ENCODE data around the gene SARDH.
"Not testable (repeated sequence)": the region's sequence is repeated elsewhere in the genome, so short reads cannot be mapped to it uniquely, and the experiment has no call there.

SARDH gene

DNA sequence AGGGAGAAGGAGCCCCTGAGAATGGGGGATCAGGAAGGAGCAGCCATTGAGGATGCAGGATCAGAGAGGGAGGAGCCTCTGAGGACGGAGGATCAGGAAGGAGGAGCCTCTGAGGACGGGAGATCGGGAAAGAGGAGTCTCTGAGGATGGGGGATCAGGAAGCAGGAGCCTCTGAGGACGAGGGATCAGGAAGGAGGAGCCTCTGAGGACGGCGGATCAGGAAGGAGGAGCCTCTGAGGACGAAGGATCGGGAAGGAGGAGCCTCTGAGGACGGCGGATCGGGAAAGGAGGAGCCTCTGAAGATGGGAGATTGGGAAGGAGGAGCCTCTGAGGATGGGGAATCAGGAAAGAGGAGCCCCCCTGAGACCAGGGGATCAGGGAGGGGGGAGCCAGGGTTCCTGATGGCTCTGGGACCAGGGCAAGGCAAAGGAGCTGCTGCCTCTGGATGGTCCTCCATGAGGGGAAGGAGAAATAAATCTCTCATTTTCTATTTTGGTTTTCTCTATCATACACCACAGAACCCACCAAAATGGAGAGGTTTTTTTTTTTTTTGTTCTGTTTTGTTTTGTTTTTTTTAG, 22.6 kb upstream of the SARDH start:
- in situ Hi-C loops (cut with HindIII; ENCODE audit: low sequenced_read_pairs) = no loop called here

DNA sequence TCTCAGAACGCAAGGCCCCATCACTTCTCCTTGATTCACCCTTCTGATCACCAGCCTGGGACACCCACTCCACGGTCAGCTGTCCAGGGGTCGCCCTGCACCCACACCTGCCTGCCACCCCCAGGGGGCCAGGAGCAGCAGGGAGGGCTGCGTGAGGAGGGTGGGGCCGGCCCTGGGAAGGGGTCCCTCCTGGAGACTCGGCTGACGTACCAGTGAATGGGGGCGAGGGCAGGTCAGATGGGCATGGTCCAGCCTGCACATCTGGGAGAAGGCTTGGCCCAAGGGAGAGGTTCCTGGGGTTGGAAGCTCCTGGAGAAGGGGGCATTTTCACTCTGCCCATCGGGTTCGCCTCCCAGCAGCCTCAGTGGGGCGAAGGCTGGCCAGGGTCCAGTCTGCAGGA, 21.8 kb upstream of the SARDH start:
- in situ Hi-C loops (cut with HindIII; ENCODE audit: low sequenced_read_pairs) = no loop called here

DNA sequence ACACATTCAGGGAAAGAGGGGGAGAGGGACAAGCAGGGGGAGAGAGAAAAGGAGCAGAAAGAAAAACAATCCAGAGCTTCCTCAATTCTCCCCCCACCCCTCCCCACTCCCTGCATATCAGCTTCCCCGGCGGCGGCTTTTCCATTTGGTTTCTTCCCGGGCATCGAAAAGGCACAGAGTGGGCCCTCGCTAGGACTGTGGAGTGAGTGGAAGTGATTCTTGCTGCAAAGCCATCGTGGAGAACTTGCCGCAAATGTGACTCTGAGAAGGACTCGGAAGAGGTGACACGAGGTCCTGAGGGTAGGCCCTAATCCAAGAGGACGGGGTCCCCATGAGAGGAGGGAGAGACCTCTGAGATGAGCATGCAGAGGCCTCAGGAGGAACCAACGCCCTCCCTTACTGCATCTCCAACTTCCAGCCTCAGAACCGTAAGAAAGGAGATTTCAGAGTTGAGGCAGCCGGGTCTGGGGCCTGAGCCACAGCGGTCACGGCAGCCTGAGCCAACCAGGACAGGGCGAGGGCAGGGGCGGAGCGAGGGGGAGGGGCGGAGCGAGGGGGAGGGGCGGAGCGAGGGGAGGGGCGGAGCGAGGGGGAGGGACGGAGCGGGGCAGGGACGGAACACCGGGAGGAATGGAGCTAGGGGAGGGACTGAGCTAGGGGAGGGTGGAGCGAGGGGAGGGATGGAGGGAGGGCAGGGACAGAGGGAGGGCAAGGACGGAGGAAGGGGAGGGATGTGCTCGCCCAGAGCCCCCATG, 21.2 kb upstream of the SARDH start:
- in situ Hi-C loops (cut with HindIII; ENCODE audit: low sequenced_read_pairs) = no loop called here

DNA sequence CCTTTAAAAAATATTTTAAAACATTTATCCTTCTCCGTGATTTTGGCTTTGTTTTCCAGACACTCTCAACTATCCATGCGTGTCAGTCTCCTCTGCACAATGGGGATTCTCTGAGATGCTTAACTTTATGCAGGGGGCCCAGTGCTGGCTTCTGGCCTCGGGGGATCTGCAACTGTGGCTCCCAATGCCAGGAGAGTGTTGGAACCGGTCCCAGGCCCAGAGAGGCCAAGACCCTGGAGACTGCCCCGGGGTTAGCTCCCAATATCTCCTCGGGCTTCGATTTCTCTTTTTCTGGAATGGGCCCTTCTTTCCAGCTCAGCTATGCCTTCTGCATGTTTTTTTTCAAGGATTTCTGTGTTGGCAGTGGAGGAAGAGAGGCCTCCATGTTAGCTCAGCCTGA, 20.1 kb upstream of the SARDH start:
- in situ Hi-C loops (cut with HindIII; ENCODE audit: low sequenced_read_pairs) = no loop called here

DNA sequence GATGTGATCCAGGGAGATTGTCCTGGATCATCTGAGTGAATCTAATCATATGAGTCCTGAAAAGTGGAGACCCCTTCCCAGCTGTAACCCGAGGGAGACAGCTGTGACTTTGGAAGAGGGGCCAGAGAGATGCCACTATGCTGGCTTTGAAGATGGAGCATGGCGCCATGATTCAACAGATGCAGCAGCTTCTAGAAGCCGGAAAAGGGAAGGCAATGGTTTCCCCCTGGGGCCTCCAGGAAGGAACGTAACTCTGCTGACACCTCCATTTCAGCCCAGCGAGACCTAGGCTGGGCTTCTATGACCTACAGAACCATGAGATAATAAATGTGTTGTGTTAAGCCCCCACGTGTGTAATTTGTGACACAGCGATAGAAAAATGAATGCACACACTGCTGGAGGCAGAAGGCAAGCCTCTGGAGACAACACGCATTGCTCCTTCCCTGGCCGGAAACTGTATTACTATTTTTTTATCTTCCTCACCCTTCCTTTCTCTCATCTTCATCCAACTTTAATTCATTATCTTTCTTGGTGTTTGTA, 16.6 kb upstream of the SARDH start:
- in situ Hi-C loops (cut with HindIII; ENCODE audit: low sequenced_read_pairs) = no loop called here

DNA sequence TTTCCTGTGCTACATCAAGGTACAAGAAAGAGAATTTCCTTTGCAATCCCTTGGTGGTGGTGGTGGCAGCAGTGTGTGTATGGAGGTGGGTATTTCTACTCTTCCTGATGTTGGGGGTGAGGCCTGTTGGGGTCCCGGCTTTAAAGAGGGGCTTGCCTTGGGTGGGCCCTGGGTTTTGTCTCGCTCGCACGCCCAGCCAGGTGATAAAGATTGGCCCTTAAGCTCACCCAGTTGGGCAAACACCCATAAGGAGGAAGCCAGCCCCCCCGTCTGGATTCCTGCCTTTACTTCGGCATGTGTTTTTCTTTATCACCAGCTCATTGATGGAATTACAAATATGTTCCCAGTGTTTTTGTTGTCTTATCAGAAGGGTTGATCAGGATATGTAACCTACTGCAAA, 16.0 kb upstream of the SARDH start:
- in situ Hi-C loops (cut with HindIII; ENCODE audit: low sequenced_read_pairs) = no loop called here

DNA sequence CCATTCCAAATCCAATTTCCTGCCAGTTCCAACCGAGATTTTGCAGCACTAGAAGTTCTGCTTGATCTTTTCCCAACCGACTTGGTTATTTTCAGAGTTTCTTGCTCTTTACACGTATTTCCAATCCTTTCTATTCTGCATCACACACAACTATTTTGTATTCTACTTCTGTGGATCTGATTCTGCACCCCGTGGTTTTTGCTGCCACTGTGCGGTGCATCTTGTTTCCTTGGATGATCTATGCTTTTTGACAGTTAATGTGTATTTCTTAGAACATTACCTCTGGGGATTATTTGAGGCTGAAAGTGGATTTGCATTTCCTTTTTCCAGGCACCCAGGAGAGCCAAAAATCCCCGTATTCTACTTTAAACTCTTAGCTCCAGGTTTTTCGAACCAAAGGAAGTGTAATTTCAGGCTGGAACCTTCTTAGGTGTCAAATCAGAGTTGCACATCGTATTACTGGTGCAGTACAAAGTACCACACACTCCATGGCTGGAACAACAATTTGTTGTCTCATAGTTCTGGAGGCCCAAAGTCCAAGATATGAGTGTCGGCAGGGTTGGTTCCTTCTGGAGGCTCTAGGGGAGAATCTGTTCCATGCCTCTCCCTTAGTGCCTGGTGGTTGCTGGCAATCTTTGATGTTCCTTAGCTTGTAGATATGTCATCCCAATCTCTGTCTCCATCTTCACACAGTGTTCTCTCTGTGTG, 14.7 kb upstream of the SARDH start:
- in situ Hi-C loops (cut with HindIII; ENCODE audit: low sequenced_read_pairs) = no loop called here

DNA sequence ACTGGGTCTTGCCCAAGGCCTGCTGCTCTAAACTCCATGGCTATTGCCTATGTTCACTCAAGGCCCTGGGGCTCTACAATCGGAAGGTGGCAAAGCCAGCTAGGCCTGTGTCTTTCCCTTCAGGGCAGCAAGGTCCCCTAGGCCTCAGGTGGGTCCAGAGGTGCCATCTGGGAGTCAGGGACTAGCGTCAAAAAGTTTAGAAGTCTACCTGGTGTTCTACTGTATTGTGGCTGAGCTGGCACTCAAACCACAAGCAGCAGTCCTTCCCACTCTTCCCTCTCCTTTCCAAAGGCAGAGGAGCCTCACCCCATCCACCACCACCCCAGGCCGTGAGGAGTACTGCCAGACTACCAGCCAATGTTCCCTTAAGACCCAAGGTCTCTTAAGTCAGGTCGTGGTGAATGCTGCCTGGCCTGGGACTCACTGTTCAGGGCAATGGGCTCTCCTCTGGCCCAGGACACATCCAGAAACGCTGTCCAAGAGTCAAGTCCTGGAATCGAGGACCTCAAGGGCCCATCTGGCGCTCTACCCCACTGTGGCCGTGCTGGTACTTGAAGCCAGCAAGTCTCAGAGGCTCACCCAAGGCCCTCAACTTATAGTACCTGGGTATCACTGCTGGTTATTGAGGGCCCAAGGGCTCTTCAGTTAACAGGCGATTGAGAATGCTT, 13.0 kb upstream of the SARDH start:
- in situ Hi-C loops (cut with HindIII; ENCODE audit: low sequenced_read_pairs) = no loop called here

DNA sequence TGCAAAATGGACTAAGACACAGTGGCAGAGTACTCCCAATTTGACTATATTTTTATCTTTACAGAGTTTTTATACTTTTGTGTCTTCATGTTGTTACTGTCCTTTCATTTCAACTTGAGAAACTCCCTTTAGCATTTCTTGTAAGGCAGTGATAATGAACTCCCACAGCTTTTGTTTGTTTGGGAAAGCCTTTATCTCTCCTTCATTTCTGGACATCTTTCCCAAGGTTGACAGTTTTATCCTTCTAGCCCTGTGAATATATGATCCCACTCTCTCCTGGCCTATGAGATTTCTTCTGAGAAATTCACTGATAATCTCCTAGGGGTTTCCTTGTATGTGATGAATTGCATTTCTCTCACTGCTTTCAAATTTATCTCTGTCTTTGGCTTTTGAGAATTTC, 9.2 kb upstream of the SARDH start:
- in situ Hi-C loops (cut with HindIII; ENCODE audit: low sequenced_read_pairs) = no loop called here

DNA sequence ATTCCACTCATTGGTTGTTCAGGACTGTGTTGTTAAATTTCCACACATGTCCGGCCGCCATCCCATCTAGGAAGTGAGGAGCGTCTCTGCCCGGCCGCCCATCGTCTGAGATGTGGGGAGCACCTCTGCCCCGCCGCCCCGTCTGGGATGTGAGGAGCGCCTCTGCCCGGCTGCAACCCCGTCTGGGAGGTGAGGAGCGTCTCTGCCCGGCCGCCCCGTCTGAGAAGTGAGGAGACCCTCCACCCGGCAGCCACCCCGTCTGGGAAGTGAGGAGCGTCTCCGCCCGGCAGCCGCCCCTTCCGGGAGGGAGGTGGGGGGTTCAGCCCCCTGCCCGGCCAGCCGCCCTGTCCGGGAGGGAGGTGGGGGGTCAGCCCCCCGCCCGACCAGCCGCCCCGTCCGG, 6.4 kb upstream of the SARDH start:
- in situ Hi-C loops (cut with HindIII; ENCODE audit: low sequenced_read_pairs) = not testable (repeated sequence)

DNA sequence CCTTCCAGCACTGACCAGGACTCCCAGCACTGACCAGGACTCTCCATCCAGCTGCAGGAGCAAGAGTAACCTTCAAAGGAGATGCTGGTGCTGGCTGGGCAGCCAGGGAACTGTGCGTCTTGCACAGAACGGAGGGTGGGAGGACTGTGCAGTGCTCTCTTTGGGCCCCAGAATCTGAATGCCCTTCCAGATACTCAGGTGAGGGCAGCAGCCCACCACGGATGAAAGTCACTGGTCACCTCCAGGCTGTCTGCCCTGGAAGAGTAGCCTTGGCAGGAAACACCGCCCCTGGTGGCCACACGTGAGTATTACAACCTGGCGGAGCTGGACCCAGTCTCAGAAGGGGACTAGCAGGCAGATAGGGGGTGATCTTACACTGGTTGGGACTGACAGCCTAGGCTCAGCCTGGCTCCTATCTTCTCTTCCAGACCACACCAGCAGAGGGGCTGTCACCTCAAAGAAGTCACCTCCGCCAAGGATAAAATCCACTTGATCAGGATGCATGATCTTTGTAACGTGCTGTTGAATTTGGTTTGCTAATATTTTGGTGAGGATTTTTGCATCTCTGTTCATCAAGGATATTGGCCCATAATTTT, 4.8 kb upstream of the SARDH start:
- in situ Hi-C loops (cut with HindIII; ENCODE audit: low sequenced_read_pairs) = no loop called here

DNA sequence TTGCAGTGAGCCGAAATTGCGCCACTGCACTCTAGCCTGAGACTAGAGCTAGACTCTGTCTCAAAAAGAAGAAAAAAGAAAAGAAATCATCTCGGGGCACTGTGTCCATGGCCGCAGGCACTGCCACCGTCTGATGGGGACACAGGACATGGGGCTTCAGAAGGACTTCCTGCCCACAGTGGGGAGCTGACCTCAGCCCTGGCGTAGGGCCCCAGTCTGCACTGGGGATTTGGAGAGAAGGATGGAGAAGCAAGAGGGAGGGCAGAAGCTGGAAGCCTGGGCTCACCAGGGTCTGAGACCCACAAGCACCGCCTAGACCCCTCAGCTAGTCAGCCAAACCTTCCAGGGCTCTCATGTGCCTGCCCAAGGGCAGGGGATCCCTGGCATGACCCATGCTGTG, 4.1 kb upstream of the SARDH start:
- in situ Hi-C loops (cut with HindIII; ENCODE audit: low sequenced_read_pairs) = no loop called here

DNA sequence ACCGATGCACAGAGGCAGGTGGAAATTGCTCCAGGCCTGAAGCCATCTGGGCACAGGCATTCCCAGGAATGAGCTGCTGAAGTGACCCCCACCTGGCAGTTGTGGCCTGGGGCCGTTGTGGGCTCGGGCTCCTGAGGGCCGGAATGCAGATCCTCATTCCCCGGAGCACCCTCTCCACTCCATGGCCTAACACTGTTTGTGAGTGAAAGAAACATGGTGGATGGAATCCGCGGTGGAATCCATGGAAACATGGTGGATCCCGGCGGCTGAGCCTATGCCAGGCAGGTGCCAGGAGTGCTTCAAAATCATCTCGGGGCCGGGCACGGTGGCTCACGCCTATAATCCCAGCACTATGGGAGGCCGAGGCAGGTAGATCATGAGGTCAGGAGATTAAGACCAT, 3.6 kb upstream of the SARDH start:
- in situ Hi-C loops (cut with HindIII; ENCODE audit: low sequenced_read_pairs) = no loop called here

DNA sequence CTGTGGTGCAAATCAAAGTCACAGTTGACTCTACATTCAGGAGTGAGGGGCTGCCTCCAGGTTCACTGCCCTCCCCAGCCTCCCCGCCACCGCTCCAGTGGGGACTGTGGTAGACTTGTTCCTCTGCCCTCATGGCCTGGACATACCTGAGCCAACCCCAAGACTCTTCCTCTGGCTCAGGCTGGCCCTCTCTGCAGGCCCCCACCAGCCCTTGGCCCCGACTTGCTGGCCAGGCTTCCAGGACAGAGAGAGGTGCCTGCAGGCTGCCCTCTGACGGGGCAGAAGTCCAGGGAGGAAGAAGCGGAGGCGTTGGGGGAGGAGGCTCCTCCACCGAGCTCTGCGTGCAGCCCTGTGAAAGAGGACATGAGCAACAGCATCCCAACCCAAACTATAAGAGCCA, 2.8 kb upstream of the SARDH start:
- in situ Hi-C loops (cut with HindIII; ENCODE audit: low sequenced_read_pairs) = no loop called here

DNA sequence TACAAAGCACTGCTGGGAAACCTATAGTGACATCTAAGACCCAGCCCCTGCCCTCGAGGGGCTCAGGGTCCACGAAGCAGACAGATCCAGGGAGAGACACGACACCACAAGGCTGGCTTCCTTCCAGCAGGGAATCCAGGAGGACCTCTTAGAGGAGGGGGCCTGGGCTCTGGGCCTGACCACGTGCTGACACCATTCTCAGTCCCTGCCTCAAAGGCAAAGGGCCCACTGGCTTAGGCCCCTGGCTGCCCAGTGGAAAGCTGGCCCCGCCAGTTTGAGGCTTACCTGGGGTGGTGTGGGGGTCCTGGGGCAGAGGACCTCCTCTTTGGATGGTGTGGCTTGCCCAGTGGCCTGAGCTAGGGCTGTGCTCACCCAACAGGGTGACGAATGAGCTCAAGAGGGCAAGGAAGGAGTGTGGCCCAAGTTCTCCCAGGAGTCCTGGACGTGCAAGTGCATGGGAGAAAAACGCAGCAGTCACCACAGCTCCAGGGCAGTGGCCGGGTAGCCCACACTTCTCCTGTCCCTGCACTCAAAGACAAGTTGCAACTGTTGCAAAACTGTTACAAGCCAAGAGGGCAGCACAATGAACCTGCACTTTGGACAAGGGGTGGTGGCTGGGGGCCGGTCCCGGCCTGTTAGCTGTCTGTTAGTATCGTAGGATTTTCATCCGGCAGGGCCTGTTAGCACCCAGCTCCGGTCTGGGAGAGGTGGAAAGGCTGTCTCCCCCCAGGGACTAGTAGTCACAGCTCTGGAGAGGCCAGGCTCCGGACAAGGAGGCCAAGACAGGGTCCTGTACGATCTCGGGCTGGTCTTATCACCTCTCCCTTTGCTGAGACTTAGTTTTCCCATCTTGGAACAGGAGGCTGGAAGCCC, 1.5 kb upstream of the SARDH start:
- in situ Hi-C loops (cut with HindIII; ENCODE audit: low sequenced_read_pairs) = no loop called here

DNA sequence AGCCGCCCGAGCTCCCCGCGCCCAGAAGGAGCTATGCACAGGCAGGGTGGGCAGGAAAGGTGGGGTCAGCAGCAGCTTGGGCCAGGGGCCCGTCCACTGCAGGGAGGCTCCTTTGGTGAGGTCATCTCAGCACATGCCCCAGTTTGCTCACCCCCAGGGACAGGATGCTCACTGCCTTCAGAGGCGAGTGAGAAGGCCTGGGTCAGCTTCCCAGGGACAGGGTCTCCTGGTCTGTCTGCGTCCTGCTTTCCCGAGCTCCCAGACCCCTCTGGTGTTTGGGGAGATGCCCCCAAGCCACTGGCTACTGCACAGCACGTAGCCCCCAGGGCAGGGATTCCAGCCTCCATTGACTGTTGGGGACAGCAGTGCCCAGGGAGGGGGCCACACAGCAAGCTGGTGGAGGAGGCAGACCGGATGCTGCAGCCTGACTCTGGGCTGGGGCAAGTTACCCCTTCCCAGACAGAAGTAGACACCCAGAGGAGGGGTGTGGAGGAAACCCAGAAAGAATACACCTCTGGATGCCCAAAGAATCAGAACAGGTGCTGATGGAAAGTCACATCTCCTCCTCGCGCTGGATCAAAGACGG, 581 bp upstream of the SARDH start:
- in situ Hi-C loops (cut with HindIII; ENCODE audit: low sequenced_read_pairs) = no loop called here

DNA sequence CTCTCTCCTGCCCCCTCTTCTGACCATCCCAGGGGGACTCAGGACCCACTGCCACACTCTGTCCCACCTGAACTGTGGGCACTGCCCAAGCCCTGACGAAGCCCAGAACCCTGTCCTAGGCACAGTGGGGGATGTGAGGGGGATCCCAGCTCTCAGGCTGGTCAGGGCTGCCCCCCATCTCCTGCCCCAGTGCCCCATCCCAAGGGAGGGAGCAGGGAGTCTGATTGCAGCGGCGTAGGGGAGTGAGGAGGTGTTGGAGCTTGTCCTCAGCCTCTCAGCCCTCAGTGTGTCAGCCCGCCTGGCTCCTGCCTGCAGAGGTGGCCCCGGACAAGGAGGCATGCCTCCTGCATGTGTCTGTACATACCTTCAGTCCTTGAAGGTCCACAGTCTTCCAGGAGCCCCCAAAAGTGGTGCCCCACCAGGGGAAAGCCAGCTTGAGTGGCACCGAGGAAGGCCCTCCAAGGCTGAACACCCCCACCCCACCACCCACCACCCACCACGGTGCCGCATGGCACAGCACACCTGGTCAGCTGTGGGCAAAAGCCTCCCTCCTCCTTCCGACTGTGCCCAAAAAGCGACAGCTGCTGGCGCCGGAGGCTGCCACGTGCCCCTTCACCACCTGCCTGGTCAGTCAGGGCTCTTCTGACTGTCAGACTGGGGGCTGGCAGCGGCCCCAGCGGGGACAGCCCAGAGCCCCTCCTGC, 930 bp downstream of the SARDH start:
- in situ Hi-C loops (cut with HindIII; ENCODE audit: low sequenced_read_pairs) = no loop called here

DNA sequence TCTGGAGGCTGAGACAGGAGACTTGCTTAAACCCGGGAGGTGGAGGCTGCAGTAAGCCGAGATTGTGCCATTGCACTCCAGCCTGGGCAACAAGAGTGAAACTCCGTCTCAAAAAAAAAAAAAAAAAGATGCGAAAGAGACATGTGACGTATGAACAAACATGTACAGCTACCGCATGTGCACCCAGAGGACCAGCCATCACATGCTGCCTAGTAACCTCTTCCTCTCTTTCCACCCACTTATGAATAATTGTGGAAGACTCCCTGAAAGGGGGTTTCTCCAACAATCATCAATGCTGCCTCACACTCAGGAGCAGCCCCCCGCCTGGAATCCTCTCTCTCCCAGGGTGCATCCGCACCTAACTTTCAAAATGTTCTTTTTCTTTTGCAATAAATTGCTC, 2.2 kb downstream of the SARDH start:
- in situ Hi-C loops (cut with HindIII; ENCODE audit: low sequenced_read_pairs) = no loop called here

DNA sequence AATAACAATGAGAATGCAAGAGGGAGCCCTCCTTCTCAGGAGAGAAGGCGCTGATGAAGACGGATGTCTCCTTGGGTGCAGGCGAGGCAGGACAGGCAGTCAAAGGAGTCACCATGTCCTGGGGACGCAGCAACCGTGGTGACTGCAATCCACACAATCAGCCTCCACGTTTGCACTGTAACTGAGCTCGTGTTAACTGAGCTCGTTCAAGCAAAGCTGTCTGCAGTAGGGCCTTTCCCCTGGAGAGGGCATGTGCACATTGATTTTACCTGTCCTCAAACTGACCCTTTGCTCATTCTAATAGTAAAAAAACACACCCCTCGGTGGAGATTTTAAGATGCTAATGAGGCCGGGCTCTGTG, 2.8 kb downstream of the SARDH start:
- in situ Hi-C loops (cut with HindIII; ENCODE audit: low sequenced_read_pairs) = no loop called here

Measured in endothelial cell of hepatic sinusoid (primary cell).